GM18526 (cell line): ENCODE data around the gene ABLIM2.

Experiments
- POLR2A ChIP-seq: IDR thresholded peaks from 3 replicates; pipeline ENCODE4 v1.6.1; 2011; ENCODE audit not compliant: insufficient read length; ENCODE audit errors: extremely low read depth

The ABLIM2 gene

DNA sequence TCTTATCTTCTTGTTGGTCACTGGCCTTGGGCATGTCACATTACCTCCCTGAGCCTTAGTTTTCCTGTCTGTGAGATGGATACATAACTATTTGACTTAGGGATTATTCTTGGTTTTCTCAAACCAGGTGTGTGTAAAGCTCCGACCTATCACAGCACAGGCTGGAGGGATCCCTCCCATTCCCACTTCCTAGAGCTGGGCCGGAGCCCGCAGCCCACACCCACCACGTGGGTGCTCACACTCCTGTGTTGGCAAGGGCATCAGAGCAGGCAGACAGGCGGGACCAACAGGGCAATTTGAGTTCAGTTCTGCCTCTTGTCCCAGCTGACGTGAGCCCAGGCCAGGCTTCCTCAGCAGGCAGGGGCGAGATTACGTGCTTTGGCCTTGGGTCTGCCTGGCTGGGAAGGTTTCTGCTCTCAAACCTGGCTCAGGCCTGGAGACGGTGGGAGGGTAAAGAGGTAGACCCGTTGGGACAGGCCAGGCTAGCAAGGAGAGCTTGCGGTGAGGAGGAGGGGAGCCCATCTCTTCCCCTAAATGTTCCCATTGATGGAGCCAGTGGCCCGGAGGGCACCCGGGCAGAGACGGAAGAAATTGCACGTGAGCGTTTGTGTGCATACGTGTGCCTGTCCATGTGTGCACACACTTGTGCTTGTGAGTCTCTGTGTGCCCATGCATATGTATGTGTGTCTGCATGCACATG is 39.7 kb upstream of the ABLIM2 start:
- no peak for TF ChIP-seq POLR2A

DNA sequence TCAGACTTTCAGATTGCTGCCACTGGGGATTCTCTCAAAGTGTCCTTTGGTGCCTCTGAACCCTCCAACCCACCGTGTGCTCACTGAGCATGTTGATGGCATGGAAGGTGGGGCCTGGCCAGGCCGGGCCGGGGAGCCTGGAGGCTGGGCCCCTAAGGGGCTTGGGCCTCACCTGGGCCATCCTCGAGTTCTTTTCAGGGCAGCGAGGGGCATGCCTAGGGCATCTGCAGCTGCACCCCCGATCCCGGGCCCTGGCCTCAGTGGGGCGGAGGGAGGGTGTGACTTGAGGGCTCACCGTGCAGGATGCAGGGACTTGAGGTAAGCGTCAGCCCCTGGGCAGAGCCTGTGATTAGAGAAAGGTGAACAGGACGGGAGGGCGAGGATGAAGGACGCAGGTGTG is 38.9 kb upstream of the ABLIM2 start:
- TF ChIP-seq POLR2A: no peak

DNA sequence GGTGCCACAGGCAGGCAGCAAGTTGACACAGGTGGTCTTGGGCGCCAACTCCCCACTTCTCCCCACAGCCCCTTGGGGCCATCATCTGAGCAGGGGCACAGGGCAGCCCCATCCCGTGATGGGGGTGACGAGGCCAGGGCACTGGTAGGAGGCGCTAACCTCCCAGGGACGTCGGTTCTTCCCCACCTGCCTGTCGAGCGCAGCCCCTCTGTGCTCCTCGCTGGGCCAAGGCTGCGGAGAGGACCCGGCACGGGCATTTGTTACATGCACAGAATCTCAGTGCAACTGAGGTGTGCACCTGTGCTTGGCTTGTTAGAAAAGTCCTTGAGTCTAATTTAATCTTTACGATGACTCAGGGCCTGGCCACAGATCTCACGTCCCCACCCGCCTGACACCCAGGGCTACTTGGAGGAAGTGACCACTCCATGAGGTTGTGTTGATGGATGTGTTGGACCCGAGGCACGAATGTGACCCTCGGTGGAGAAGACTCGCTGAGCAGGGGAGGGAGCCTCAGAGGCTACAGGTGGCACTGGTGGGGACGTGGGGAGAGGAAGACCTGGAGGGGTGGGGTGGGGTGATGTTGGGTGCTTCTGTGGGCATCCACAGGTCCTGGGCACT is 37.3 kb upstream of the ABLIM2 start:
- no peak for TF ChIP-seq POLR2A

DNA sequence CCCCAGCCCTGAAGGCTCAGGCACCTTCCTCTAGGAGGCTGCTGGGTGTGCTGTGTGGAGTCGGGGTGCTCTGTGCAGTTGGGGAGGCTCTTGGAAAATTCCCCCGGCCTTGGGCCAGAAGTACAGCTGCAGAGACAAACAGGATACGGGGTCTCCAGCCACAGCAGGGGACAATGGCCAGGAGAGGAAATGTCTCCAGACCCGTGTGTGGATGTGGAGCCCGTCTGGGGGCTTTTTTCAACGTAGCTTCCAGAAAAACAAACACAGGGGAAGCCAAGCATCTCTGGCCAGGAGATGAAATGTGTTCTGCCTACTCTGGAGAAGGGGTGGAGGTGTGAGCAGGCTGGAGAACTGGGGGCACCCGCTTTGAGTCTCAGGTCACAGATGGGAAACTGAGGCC is 36.8 kb upstream of the ABLIM2 start:
- TF ChIP-seq POLR2A: no peak

DNA sequence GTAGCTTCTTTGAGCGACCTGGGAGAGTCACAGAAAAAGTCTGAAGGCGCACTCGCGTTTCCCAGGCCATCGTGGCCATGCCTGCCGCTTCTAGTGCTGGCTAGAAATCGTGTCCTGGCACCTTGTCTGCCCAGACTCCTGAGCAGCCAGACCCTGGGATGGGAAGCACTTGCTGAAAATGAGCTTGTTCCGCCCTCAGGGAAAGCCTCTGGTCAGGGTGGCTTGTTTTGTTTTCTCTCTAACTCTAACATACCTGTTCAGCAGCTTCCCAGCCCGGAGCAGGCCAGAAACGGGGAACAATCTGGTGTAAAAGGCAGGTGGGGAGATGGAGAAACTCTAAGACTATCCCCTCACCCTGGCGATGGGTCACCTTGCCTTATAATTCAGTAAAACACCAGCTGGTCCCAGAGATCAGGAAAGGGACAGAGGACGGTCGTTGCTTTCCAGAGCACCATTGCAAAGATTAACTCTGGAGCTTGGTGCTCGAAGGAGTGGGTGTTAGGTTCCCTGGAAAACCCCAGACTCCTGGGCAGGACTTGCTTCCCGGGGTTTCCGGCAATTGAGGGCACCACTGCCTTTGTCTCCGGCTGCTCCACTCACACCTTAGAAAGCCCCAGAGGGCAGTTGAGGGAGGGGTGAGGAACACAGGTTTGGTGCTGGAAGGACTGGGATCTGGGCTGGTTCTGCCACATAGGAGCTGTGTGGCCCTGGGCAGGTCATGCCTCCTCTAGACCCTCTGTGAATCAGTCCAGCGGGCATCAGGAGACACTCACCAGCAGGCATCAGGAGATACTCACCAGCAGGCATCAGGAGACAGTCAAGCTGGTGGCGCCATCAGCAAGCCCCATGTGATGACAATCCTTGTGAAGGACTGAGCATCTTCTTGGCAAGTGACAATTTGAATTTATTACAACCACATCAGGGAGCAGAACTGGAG is 36.0 kb upstream of the ABLIM2 start:
- no peak for TF ChIP-seq POLR2A

DNA sequence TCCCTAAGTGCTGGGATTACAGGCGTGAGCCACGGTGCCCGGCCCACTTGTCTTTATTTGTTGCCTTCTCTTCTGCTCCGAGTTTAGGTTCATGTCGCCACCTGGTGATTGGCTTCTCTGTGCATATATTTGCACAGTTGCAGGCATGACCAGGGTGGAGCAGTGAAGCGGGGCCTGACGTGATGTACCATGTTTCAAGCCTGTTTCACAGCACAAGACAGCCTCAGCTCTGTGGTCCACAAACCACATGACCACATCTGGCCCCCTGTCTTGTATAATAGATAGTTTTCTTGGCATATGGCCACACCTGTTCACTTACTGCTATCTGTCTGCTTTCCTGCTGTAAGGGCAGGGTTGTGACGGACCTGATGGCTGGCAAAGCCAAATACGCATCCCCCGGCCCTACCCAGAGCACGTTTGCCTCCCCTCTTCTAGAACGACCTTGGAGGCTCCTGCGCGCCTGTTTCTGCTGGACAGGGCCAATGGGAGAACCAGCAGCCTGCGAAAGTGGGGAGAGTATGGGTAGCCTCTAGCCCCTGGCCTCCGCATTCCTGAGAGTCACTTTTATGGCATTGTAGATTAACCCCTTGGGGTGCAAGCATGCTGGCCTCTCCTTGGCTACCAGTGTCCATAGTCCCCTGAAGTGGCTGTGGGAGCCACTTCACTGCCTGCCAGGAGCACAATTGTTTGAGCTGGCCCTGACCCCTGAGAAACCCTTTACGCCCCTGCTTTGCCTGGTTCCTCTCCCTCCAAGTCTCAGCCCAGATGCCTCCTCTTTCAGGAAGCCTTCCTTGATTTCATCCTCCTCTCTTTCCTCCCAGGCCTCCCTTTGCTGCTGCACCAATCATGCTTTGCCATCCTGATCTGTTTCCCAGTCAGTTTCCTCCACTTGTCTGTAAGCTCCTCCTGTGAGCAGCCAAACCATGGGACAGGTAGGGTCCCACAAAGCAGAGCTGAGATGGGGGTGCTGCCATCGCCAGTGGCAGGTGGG is 34.4 kb upstream of the ABLIM2 start:
- no peak for TF ChIP-seq POLR2A

DNA sequence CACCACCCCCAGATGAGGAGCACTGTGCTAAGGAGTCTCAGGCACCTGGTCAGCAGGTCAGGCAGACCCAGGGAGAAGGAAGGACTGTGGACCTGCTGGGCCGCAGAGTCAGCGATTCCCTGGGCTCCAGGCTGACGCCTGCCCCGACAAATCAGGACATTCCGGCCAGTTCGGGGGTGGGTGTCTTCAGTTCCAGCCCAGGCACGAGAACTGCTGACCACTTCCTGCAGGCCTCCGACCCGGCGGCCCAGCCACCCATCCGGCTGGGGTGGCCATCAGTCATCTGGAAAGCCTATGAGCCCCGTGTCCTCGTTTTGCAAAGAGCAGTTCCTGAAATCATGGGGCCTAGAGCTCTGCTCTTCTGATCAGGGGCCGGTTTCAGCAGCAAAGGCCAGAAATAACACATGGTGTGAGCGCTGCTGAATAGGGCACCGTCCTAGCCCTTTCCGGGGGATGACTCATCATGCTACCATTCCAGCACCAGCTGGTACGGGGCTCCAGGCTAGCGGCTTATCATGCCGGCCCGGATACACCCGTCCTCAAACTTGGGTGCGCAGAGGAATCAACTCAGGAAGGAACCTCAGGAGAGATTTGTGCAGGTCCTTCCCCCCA is 32.6 kb upstream of the ABLIM2 start:
- no peak for TF ChIP-seq POLR2A

DNA sequence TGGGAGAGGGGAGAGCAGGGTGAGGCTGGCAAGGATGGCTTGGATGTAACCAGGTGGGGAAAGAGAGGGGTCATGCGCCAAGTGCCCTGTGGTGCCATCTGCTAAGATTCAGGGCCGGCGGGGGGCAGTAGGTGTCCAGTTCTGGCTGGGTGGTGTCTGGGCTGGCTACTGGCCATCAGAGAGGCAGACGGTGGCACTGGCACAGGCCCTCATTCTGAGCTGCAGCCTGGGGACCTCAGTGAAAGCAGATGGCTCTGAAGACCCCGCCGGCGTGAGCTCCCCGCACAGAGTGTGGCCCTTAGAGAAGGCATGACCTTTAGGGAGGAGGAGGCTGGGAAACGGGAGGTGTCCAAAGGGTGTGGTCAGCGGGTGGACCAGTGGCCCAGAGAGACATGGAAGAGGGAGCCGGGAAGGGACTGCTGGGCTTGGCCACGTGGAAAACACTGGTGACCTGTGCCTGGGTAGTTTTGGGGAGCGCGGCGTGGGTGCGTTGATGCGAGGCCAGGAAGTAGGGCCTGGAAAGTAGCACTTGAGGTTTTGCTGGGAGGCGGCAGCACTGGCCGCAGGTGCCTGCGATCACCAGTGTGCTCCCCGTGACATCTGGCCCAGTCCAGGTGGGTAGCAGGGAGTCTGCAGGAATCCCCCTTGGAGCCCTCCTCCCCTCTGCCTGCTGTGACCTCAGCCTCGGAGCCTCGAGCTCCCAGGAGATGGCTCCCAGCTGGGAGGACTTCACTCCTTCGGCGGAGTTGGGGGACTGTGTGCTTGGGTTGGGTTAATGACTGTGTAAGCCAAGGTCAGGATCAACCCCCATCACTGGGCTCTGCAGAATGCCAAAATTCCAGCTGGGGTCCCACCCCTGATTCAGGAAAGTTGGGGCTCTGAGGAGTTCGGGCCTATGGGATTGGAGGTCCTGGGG is 31.2 kb upstream of the ABLIM2 start:
- no peak for TF ChIP-seq POLR2A

DNA sequence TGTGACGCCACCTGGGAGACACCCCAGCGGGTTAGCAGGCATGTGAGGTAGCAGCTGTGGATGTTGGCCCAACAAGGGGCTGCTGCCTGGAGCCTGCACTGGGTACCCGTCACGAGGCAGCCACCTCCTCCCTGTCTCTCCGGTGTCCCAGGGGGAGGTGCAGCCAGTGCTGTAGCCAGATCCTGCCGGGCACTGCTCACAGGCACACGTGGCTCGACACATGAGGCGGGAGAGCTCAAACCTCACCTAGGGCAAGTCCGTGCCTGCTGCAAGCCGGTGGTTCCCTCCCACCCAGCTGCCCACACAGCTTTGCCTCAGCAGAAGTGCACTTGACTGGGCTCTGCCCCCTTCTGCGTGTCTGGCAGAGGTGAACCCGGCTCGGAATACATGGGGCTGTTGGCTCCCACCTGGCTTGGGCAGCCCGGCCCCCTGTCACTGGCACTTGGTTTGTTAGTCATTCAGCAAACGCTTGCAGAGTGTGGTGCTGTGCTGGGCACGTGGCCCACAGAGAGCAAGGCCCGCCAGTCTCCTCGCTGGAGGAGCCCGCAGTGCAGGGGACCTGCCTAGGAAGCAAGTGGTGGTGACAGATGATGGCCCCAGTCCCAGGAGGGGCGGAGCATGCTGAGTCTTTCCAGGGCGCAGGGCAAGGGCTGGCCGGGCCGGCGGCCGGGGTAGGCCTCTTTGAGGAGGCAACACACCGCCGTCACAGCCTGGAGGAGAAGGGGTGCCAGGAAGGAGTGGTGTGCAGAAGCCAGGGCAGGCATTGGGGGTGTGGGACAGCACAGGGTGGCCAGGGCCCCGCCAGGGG is 30.3 kb upstream of the ABLIM2 start:
- TF ChIP-seq POLR2A: no peak

DNA sequence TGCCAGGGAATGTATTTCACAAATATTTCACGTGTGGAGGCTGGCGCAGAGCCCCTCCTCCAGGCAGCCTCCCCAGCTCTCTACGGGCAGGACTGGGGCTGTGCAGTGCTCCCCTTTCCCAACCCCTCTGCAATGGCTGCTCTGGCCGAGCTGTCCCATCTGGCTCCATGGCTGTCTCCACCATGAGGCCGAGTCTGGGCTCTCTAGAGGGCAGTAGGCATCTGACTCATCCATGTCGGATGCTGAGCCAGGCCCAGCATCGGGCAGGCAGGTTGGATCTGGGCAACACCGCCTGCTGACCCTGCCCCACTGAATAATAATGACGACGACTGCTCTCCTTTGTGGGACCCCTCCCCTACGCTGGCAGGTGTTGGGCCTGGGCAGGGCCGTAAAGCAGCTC is 29.5 kb upstream of the ABLIM2 start:
- TF ChIP-seq POLR2A: no peak

DNA sequence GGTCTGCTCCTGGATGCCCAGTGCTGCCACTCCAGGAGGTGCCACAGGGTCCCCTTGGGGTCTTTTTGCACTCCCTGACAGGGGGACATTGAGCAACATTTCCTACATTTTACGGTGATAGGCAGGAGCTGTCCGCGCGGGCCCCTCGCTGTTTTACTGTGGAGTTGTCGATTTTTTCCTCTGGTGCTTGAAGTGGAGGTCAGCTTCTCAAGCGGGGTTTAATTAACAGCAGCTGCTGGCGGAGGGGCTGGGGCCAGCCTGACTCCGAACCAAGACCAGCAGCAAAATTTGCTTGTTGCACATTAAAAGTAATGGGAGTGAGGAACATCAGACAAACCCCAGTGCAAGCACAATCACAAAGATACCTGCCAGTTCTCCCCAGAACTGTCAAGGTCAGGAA is 27.3 kb upstream of the ABLIM2 start:
- TF ChIP-seq POLR2A: no peak

DNA sequence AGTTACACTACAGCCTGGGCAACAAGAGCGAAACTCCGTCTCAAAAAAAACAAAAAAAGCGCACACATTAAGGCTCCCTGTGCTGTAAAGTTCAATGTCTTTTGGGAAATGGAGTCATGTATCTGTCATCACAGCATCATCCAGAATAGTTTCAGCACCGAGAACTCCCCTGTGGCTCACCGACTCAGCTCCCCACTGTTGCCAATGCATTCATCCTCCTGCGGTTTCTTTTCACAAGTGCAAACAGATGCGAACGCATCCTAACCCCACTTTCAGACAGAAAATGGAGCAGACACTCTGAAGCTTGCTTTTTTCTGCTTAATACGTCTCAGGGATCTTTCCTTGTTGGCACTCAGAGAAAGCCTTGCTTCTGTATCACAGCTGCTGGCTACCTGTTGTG is 26.7 kb upstream of the ABLIM2 start:
- TF ChIP-seq POLR2A: no peak

DNA sequence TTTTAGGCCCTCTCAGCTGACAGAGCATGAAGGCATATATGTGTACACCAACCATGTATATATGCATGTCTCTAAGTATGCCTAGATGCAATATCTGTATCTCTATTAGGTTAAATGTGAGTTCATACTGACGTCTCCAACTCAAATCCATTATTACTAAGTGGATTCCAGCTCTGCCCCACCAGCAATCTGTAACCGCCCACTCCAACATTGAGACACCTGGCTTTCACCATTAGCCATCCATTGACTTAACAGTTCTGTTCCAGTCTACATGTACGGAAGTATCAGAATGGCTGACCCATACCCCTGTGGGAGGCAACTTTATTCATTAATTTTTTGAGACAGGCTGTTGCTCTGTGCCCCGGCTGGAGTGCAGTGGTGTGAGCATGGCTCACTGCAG is 25.4 kb upstream of the ABLIM2 start:
- no peak for TF ChIP-seq POLR2A
